B cell (primary cell): Measurements from ENCODE around the gene WDR1. TPM values are rescaled to one million over a fixed set of nuclear protein-coding genes. Genes with fewer than 3 reads are reported as not detected.

Experiments
- ATAC-seq: fragments of 200-7000 bp; cut with Tn5 transposase; one replicate; pipeline ENCODE4 v1.10.0; 2021; ENCODE audit warnings: low read depth, mild to moderate bottlenecking, moderate number of reproducible peaks, moderate library complexity
- CTCF ChIA-PET: fragments of 350-600 bp; sonication (Branson Sonifier 250); formaldehyde crosslinking; loops from one replicate; lab custom pipeline; 2021; ENCODE audit warnings: antibody characterized with exemption, inconsistent platforms; lab: Charles Lee
- POLR2A ChIA-PET: fragments of 350-600 bp; sonication (Branson Sonifier 250); formaldehyde crosslinking; loops from one replicate; lab custom pipeline; 2021; ENCODE audit warnings: antibody characterized with exemption; lab: Charles Lee
- DNase-seq: peaks from one replicate; pipeline ENCODE4 v3.0.0; 2013
- H2AFZ ChIP-seq: 2 replicates; pipeline ENCODE4 v1.6.1; 2012; ENCODE audit warnings: mild to moderate bottlenecking, low read depth, low read length; ENCODE audit not compliant: insufficient read depth, poor library complexity, severe bottlenecking
- H3K27ac ChIP-seq, 2 donors: 1 replicate in 1 of 2; 2 replicates in 1 of 2; pipeline ENCODE4 v1.5.1; 2012 to 2013; ENCODE audit warnings: low read length in 2 of 2, mild to moderate bottlenecking in 2 of 2, moderate library complexity in 1 of 2
- H3K27me3 ChIP-seq, 4 experiments: fragments of 200-600 bp in 1 of 4; sonication (generic) in 1 of 4; replicated peaks in 1 of 4; 1 replicate in 2 of 4; 2 replicates in 2 of 4; pipeline versions ENCODE4 v1.6.1 to v1.7.0; 2013 to 2016; ENCODE audit warnings: low read length in 3 of 4, mild to moderate bottlenecking in 2 of 4, mixed read lengths in 1 of 4, moderate library complexity in 1 of 4; ENCODE audit not compliant: insufficient read depth in 4 of 4, control insufficient read depth in 3 of 4; ENCODE audit errors: control extremely low read depth in 1 of 4
- H3K36me3 ChIP-seq, 2 experiments: replicated peaks in 1 of 2; 1 replicate in 1 of 2; 2 replicates in 1 of 2; pipeline versions ENCODE4 v1.6.1 to v1.7.1; 2013; ENCODE audit warnings: low read length in 1 of 2; ENCODE audit not compliant: insufficient read depth in 2 of 2, control insufficient read depth in 1 of 2; ENCODE audit errors: control extremely low read depth in 1 of 2, extremely low read depth in 1 of 2
- H3K4me1 ChIP-seq, 2 donors: fragments of 200-600 bp in 1 of 2; sonication (generic) in 1 of 2; 1 replicate in 1 of 2; 2 replicates in 1 of 2; pipeline versions ENCODE4 v1.5.1 to v1.6.1; 2013 to 2017; ENCODE audit warnings: low read length in 2 of 2; ENCODE audit not compliant: control insufficient read depth in 2 of 2, insufficient read depth in 2 of 2
- H3K4me2 ChIP-seq: replicated peaks from 2 replicates; pipeline ENCODE3; 2012; ENCODE audit warnings: mild to moderate bottlenecking, low read depth, low read length; ENCODE audit not compliant: poor library complexity, severe bottlenecking
- H3K4me3 ChIP-seq, 5 experiments: fragments of 200-600 bp in 1 of 5; sonication (generic) in 1 of 5; 1 replicate in 3 of 5; 2 replicates in 2 of 5; pipeline versions ENCODE4 v1.5.1 to v1.7.0; 2011 to 2016; ENCODE audit warnings: low read length in 4 of 5, mild to moderate bottlenecking in 4 of 5, low read depth in 2 of 5, control low read depth in 1 of 5, moderate library complexity in 1 of 5; ENCODE audit not compliant: insufficient read depth in 1 of 5; ENCODE audit errors: control extremely low read depth in 1 of 5, extremely low read depth in 1 of 5
- H3K79me2 ChIP-seq: fragments of 200-600 bp; sonication (generic); one replicate; pipeline ENCODE4 v1.6.0; 2016; ENCODE audit warnings: low read length; ENCODE audit not compliant: control insufficient read depth, insufficient read depth
- H3K9ac ChIP-seq: fragments of 200-600 bp; sonication (generic); 2 replicates; pipeline ENCODE4 v1.6.1; 2017; ENCODE audit warnings: mild to moderate bottlenecking, low read length, moderate library complexity
- H3K9me3 ChIP-seq, 3 donors: one replicate each; pipeline versions ENCODE4 v1.6.1 to v1.7.1; 2013; ENCODE audit warnings: low read length in 2 of 3; ENCODE audit not compliant: control insufficient read depth in 2 of 3, insufficient read depth in 1 of 3; ENCODE audit errors: control extremely low read depth in 1 of 3
- H4K20me1 ChIP-seq: 2 replicates; pipeline ENCODE4 v1.6.0; 2012; ENCODE audit warnings: mild to moderate bottlenecking, low read length; ENCODE audit not compliant: insufficient read depth, control insufficient read depth, poor library complexity, severe bottlenecking
- H3K27ac Mint-ChIP-seq: one replicate; pipeline ENCODE4 v1.8.0; 2021; ENCODE audit warnings: mixed read lengths
- H3K27me3 Mint-ChIP-seq: one replicate; pipeline ENCODE4 v1.8.0; 2021; ENCODE audit warnings: mixed read lengths
- H3K4me1 Mint-ChIP-seq: one replicate; pipeline ENCODE4 v1.8.0; 2021; ENCODE audit warnings: mixed read lengths
- H3K4me3 Mint-ChIP-seq: one replicate; pipeline ENCODE4 v1.8.0; 2021; ENCODE audit warnings: mixed read lengths
- H3K9me3 Mint-ChIP-seq: one replicate; pipeline ENCODE4 v1.8.0; 2022; ENCODE audit warnings: mixed read lengths; ENCODE audit not compliant: insufficient read depth
- CTCF ChIP-seq: fragments of 200-600 bp; IDR thresholded peaks from one replicate; pipeline ENCODE4 v1.8.0; 2022; ENCODE audit warnings: antibody characterized with exemption, mild to moderate bottlenecking
- EZH2 ChIP-seq: IDR thresholded peaks from 2 replicates; pipeline ENCODE4 v1.6.1; 2012; ENCODE audit warnings: borderline replicate concordance, low read depth, mild to moderate bottlenecking, moderate library complexity, low read length; ENCODE audit not compliant: insufficient read depth, poor library complexity, severe bottlenecking
- WGBS: methylation state at CpG from one replicate; pipeline ENCODE4 v1.1.5; 2013; ENCODE audit warnings: missing lambda C conversion rate; ENCODE audit not compliant: insufficient coverage; 5-methylcytosine and 5-hydroxymethylcytosine counted together
- intact Hi-C: fragments of 100-400 bp; cut with micrococcal nuclease; formaldehyde crosslinking; loops from one replicate; pipeline ENCODE4 v1.10.0; 2022
- polyA plus RNA-seq: library from polyadenylated mRNA; depleted of rRNA; stranded (reverse); fragments of >200 nt; gene quantifications from 2 replicates; pipeline ENCODE4 v1.2.3, GENCODE V29; 2012
- total RNA-seq, 2 donors: library from RNA; stranded (reverse); fragments of 120-200 nt in 1 of 2; gene quantifications; 1 replicate in 1 of 2; 2 replicates in 1 of 2; pipeline versions ENCODE4 v1.2.3 to v1.2.4, GENCODE V29; 2013 to 2022

WDR1 gene
- total and polyA plus RNA-seq, 2 donors (not counting 1 experiment from before 2014, with no cell fraction given): 134 to 217 TPM

DNA sequence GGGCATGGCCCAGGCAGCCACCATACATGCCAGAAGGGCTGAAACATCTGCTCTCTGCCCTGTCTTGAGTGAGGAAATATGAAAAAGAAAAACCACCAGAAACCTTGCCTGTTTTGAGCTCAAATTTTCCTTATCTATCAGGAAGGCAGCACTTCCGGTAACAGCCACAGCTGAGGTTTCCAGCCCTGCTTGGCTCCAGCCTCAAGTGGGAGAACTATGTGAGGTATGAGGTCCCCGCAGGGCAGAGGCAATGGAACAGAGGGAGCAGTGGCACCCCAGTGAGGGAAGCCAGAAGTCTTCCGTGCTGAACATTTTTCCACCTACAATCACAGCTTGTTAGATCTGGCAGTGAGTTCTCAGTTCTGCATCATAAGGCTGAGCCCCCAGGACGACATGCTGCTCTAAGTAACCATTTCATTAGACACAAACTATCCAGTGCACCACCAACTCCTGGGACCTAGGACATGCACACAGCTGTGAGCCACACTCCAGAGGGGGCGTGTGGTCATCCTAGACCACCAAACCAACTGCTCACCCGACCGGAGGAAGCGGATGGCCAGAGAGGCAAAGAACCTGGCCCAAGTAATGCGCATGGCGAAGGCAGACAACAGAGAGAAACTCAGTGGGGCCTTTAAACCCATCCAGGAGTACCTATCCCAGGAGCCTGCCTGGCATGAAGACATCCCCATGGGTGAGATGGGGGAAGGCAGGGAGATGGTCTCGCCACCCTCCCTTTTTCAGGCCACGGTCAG, 22.6 kb downstream of the WDR1 start:
- H4K20me1 ChIP-seq: peaks cover 98% of the 10 kb centered on the region

More for the DNA sequence above, 22.6 kb downstream of the WDR1 start:
- Histone ChIP-seq H3K27ac (peak overlapping the region in 1 of 2 donors; percentile 32), H2AFZ (no peak overlapping the region), H3K36me3 (peaks cover 0 to 96% of the 10 kb centered on the region in 2 experiments), H3K4me2 (no peak overlapping the region), H3K27me3 (no peaks in the 10 kb centered on the region), H3K4me3 (no peak overlapping the region), H3K4me1 (peaks cover 25 to 40% of the 10 kb centered on the region in 2 donors), H3K9me3 (no peaks in the 10 kb centered on the region), H3K9ac (no peak overlapping the region), H3K79me2 (peaks cover 97% of the 10 kb centered on the region)
- WGBS: 40% methylated on average over 7 of the region's 12 CpGs
- ChIA-PET POLR2A (no interaction called here), CTCF (no interaction called here)
- H3K4me3 Mint-ChIP-seq: no peak overlapping the region
- peak overlapping the region; percentile 56 for H3K27ac Mint-ChIP-seq
- no peaks in the 10 kb centered on the region for H3K9me3 Mint-ChIP-seq
- intact Hi-C loops: no loop called here
- TF ChIP-seq EZH2: no peak
- no peak for TF ChIP-seq CTCF
- DNase-seq (no peak), ATAC-seq (no peak)
- peaks cover 29% of the 10 kb centered on the region for H3K4me1 Mint-ChIP-seq
- H3K27me3 Mint-ChIP-seq: no peaks in the 10 kb centered on the region
